ENCODE data around the gene REG3G.

Gene REG3G

GRCh38 chr2:78982638-78983330 is 42.7 kb upstream of the REG3G start:
- H3K4me3 ChIP-seq (ENCODE audit: low read depth, low read length): no peak overlapping the region
- no peak for TF ChIP-seq CTCF (IDR thresholded peaks at IDR 0.05; ENCODE audit: borderline replicate concordance, insufficient read depth, low read depth, low read length)

- no peak for TF ChIP-seq CTCF (IDR thresholded peaks at IDR 0.05; ENCODE audit: borderline replicate concordance, insufficient read depth, low read depth, low read length)
- no peak overlapping the region for H3K4me3 ChIP-seq (ENCODE audit: low read depth, low read length)
These were observed 41.1 kb upstream of the REG3G start for GRCh38 chr2:78984386-78984785.

GRCh38 chr2:78985558-78985957 is 39.9 kb upstream of the REG3G start:
- no peak overlapping the region for H3K4me3 ChIP-seq (ENCODE audit: low read depth, low read length)
- no peak for TF ChIP-seq CTCF (IDR thresholded peaks at IDR 0.05; ENCODE audit: borderline replicate concordance, insufficient read depth, low read depth, low read length)

GRCh38 chr2:78989051-78989450 is 36.5 kb upstream of the REG3G start:
- TF ChIP-seq CTCF (IDR thresholded peaks at IDR 0.05; ENCODE audit: borderline replicate concordance, insufficient read depth, low read depth, low read length): no peak
- H3K4me3 ChIP-seq (ENCODE audit: low read depth, low read length): no peak overlapping the region

- peak; percentile 38; the same call in 1 of the 2 replicates for TF ChIP-seq CTCF (IDR thresholded peaks at IDR 0.05; ENCODE audit: borderline replicate concordance, insufficient read depth, low read depth, low read length)
- H3K4me3 ChIP-seq (ENCODE audit: low read depth, low read length): no peak overlapping the region
These were observed 33.1 kb upstream of the REG3G start for GRCh38 chr2:78992451-78992806.

GRCh38 chr2:78992807-78993517 is 32.5 kb upstream of the REG3G start:
- TF ChIP-seq CTCF (IDR thresholded peaks at IDR 0.05; ENCODE audit: borderline replicate concordance, insufficient read depth, low read depth, low read length): no peak
- H3K4me3 ChIP-seq (ENCODE audit: low read depth, low read length): no peak overlapping the region

All from GM12875 (cell line).